ENCODE measurements around the gene NDOR1.

The NDOR1 gene

GRCh38 chr9:137199411-137200121, 5.9 kb upstream of the NDOR1 start:
- no peak for DNase-seq

GRCh38 chr9:137200311-137201204, 4.9 kb upstream of the NDOR1 start, which contains the start of gene TPRN:
TSS of gene TPRN (minus strand) at chr9:137200741. CDS start at chr9:137200711, 30 bp downstream.
- DNase-seq, result peak; percentile 94

DNA sequence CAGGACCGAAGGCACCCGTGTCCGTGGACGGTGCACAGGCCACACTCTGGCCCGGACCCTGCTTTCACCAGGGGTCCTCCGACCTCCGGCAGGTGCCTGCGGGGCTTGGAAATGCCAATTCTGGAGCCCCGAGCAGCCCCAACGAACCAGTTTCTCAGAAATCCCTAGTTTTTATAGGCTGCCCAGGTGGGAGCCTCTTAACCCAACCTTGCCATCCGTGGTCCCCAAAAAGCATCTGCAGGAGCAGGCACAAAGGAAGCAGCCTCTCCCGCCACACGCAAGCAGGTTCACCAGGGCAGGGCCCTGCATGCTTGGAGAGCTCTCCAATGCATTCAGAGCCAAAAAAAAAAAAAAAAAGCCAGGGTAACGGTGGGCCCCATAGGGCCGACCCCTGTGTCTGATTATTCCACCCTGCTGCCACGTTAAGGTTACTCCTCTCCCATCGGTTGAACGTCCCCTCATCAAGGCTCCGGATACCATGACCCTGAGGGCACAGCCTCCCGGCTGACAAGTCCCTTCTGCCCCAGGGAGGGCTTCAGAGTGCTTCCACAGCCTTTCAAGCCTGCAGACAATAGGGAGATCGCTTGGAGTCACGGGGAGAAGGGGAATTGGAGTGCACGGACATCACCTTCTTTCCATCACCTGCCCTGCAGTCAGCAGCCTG, 4.2 kb upstream of the NDOR1 start:
- DNase-seq, result no peak

GRCh38 chr9:137202966-137203365, 2.5 kb upstream of the NDOR1 start:
- no peak for DNase-seq

GRCh38 chr9:137204731-137205125, 772 bp upstream of the NDOR1 start:
- no peak for DNase-seq

DNA sequence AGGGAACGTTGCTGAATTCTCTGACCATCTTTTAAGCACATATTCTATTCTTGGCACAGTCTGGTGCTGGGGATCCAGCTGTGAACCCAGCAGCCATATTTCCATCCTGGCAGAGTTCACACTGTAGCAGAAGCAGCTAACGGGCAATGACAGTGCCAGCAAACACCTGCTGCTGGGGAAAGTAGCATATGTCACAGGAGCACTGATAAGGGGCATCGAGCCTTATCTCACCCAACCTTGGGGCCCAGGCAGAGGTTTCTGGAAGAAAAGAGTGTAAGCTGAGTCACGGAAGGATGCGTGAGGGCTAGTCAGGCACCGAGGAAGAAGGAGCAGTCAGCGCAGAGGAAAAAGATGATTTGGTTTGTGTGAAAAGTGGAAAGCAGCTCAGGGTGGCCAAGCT, 1.1 kb downstream of the NDOR1 start:
- DNase-seq, result no peak

DNA sequence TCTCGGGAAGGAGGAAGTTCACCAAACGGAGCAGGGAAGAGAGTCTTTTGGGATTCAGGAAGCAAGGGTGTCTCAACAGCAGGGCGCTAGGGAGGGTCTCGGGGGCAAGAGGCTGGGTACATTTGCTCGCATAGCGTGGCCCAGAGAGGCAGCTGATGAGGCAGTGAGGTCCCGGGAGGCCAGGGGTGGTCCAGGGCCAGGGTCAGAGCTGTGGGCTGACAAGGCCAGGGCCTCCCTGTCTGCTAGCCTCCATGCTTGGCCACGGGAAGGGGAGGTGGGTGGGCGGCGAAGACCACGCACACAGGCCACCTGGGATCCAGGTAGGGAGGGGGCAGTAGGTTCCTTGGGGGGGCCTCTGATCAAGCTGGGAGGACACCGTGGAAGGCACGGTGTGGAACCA, 6.0 kb downstream of the NDOR1 start:
- no peak for DNase-seq

- no peak for DNase-seq
Measured at GRCh38 chr9:137212520-137212919, 7.0 kb downstream of the NDOR1 start.

DNA sequence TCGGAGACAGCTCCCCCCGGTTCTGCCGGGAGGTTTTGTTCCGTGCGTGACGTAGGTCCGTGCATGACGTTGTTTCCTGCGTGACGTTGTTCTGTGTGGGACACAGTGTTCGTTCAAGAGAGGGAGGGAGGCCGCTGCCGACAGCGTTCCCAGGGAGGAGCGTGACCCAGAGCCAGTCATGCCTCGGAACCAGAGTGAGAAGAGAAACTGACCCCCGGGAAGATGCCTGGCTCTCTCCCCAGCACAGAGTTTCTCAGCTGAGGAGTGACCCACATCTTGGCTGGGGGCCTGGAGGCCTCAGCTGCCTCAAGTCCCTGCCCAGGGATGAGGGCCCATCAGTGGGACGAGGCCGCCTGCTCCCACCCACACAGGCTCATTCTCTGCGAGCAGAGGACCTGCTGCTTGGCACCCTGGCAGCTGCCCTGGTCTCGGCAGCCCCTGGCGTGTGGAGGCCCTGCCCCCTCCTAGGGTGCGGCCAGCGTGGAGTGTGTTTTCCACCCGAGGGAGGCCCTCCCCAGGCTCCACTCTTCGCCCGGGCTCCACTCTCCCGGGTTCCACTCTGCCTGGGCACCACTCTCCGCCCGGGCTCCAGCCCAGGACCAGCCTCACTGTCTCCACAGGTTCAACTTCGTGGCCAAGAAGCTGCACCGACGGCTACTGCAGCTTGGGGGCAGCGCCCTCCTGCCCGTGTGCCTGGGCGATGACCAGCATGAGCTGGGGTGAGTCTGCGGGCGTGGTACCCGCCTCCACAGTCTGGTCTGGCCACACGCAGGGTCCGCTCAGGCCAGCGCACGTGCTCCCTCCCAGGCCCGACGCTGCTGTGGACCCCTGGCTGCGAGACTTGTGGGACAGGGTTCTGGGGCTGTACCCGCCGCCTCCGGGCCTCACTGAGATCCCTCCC, 7.9 kb downstream of the NDOR1 start:
- no peak for DNase-seq

GRCh38 chr9:137214620-137215019, 9.1 kb downstream of the NDOR1 start:
- no peak for DNase-seq

DNA sequence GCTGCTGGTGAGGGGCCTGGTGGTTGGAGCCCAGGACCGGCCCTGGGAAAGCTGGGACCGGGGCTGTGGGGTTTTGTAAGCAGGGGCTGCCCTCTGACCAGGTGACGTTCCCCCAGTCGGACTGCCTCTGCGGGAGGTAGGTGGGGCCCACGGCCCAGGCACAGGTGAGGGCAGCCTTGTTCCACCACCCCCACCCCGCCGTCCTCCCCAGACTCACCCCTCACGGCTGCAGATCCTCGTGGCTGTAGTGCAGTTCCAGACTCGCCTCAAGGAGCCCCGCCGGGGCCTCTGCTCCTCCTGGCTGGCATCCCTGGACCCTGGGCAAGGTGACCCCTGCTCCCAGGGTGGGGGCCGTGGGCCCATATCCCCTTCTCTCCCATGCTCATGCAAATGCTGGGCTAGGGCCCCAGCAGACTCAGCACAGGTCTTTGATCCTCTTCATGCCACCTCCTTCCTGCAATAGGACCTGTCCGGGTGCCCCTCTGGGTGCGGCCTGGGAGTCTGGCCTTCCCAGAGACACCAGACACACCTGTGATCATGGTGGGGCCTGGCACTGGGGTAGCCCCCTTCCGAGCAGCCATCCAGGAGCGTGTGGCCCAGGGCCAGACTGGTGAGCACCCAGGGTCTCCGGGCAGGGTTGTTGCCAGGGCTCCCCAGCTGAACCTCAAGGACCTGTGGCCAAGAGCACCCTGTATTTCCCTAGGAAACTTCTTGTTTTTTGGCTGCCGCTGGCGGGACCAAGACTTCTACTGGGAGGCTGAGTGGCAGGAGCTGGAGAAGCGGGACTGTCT, 9.9 kb downstream of the NDOR1 start:
- no peak for DNase-seq

- no peak for DNase-seq
Measured at GRCh38 chr9:137216188-137216965, 10.9 kb downstream of the NDOR1 start.

- DNase-seq, result no peak
Measured at GRCh38 chr9:137217276-137218211, 12.0 kb downstream of the NDOR1 start.

DNA sequence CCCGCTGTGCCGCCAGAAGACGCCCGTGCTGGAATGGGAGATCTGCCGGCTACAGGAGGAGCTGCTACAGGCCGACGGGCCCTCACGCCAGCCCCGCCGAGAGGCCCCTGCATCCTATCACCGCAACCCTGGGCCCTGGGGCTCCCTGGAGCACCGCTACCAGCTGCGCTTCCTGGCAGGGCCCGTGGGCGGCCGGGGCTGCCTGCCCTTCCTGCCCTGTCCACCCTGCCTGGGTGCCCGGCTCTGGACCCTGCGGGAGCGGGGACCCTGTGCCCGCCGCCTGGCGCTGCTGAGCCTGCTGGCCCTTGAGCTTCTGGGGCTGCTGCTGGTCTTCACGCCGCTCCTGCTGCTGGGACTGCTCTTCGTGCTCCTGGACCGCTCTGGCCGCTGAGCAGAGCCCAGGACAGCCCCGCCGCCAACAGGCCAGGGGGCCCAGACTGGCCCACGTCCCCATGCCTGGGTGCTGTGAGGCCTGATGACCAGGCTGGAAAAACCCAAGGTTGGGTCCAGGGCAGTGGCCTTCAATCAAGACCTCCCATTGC, 12.8 kb downstream of the NDOR1 start:
- no peak for DNase-seq

- no peak for DNase-seq
Measured at GRCh38 chr9:137218754-137219271, 13.3 kb downstream of the NDOR1 start.

DNA sequence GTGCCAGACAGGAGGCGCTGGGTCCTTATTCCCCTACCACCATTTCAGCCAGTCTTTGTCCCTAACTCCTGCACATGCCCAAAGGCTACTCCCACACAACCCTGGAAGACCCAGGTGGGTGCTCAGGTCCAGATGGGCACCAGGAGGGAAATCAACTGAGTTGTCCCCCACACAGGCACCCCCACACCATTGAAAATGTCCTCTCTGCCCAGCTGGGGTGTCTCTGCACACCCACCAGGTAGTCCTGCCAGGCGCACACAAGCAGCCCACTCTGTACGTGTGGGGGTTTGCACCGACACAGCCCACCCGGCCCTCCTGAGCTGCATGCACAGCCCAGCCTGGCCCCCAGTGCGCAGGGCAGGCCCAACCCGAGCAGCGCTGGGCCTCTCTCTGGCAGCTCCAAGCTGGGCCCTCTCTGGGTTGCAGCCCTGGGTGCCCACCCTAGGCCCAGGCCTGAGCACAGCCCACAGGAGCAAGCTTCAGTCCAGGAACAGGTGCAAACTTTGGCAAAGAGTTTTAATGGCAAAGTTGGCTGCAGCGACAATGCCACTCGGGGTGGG, 14.3 kb downstream of the NDOR1 start:
- no peak for DNase-seq

- no peak for DNase-seq
Measured at GRCh38 chr9:137220317-137221094, 15.0 kb downstream of the NDOR1 start.

GRCh38 chr9:137221095-137221505, 15.6 kb downstream of the NDOR1 start:
- no peak for DNase-seq

All from NCI-H2081 treated with DMSO at 0.1 percent for 48 hours (cell line).